Osteoblast (primary cell): Measurements from ENCODE around the gene TM2D3. TPM values are rescaled to one million over a fixed set of nuclear protein-coding genes. Genes with fewer than 3 reads are reported as not detected.

Experiments used
- DNase-seq: peaks from one replicate; pipeline ENCODE4 v3.0.0; 2011; ENCODE audit warnings: low spot score, mixed read lengths; ENCODE audit not compliant: insufficient read length; ENCODE audit errors: missing footprints
- H2AFZ ChIP-seq: 2 replicates; pipeline ENCODE4 v1.6.0; 2011; ENCODE audit warnings: mild to moderate bottlenecking, low read length
- H3K27ac ChIP-seq: 2 replicates; pipeline ENCODE4 v1.5.1; 2011; ENCODE audit warnings: mild to moderate bottlenecking, low read depth, low read length, moderate library complexity
- H3K27me3 ChIP-seq: 2 replicates; pipeline ENCODE4 v1.6.0; 2012; ENCODE audit warnings: mild to moderate bottlenecking, control low read depth, inconsistent platforms, low read length, moderate library complexity; ENCODE audit not compliant: insufficient read depth
- H3K36me3 ChIP-seq: 2 replicates; pipeline ENCODE4 v1.5.1; 2011; ENCODE audit warnings: mild to moderate bottlenecking, low read length, control low read depth, moderate library complexity; ENCODE audit not compliant: insufficient read depth
- H3K4me1 ChIP-seq: 2 replicates; pipeline ENCODE4 v1.5.1; 2011; ENCODE audit warnings: mild to moderate bottlenecking, low read length, control low read depth, moderate library complexity; ENCODE audit not compliant: insufficient read depth
- H3K4me2 ChIP-seq: 2 replicates; pipeline ENCODE4 v1.6.0; 2011; ENCODE audit warnings: mild to moderate bottlenecking, low read length; ENCODE audit not compliant: insufficient read depth
- H3K4me3 ChIP-seq: fragments of 200-600 bp; sonication (generic); 3 replicates; pipeline ENCODE4 v1.5.1; 2012; ENCODE audit warnings: mild to moderate bottlenecking, low read length, inconsistent platforms; ENCODE audit not compliant: insufficient read depth
- H3K79me2 ChIP-seq: 2 replicates; pipeline ENCODE4 v1.6.0; 2012; ENCODE audit warnings: mild to moderate bottlenecking, low read length, control low read depth, inconsistent platforms; ENCODE audit not compliant: insufficient read depth
- H3K9me3 ChIP-seq: 2 replicates; pipeline ENCODE4 v1.5.1; 2011; ENCODE audit warnings: low read depth, low read length, control low read depth
- H4K20me1 ChIP-seq: 2 replicates; pipeline ENCODE4 v1.6.0; 2012; ENCODE audit warnings: mild to moderate bottlenecking, low read length, control low read depth; ENCODE audit not compliant: insufficient read depth
- CTCF ChIP-seq: IDR thresholded peaks from 2 replicates; pipeline ENCODE4 v1.5.1; 2011; ENCODE audit warnings: mild to moderate bottlenecking, low read depth, low read length, moderate library complexity; ENCODE audit errors: extremely low read depth
- total RNA-seq: library from RNA; depleted of rRNA; stranded (reverse); fragments of >200 nt; gene quantifications from 2 replicates; pipeline ENCODE4 v1.2.3, GENCODE V29; 2012

Gene TM2D3
- total RNA-seq, 1 donor, result 32.6 TPM

- Histone ChIP-seq H3K4me3 (no peak overlapping the region), H4K20me1 (peaks cover 17% of the 10 kb centered on the region), H3K4me2 (no peak overlapping the region), H2AFZ (no peak overlapping the region), H3K36me3 (peaks cover 62% of the 10 kb centered on the region), H3K9me3 (no peaks in the 10 kb centered on the region), H3K79me2 (peaks cover 2% of the 10 kb centered on the region), H3K27ac (peak overlapping the region; percentile 6), H3K27me3 (no peaks in the 10 kb centered on the region), H3K4me1 (no peaks in the 10 kb centered on the region)
- TF ChIP-seq CTCF, result peak; percentile 94
- DNase-seq, result peak; percentile 73
These were observed 10.9 kb downstream of the TM2D3 start for GRCh38 chr15:101641129-101641764.

GRCh38 chr15:101639667-101640066, 12.5 kb downstream of the TM2D3 start:
- no peaks in the 10 kb centered on the region for H3K4me1 ChIP-seq
- no peak overlapping the region for H2AFZ ChIP-seq
- no peaks in the 10 kb centered on the region for H3K9me3 ChIP-seq
- no peak for DNase-seq
- no peak for TF ChIP-seq CTCF
- no peak overlapping the region for H3K4me3 ChIP-seq
- no peak overlapping the region for H3K4me2 ChIP-seq
- H4K20me1 ChIP-seq, result peaks cover 17% of the 10 kb centered on the region
- H3K27me3 ChIP-seq, result no peaks in the 10 kb centered on the region
- H3K36me3 ChIP-seq, result peaks cover 46% of the 10 kb centered on the region
- H3K79me2 ChIP-seq, result no peaks in the 10 kb centered on the region
- H3K27ac ChIP-seq, result no peak overlapping the region

- no peak overlapping the region for H3K4me3 ChIP-seq
- H3K79me2 ChIP-seq, result no peaks in the 10 kb centered on the region
- no peak overlapping the region for H2AFZ ChIP-seq
- no peaks in the 10 kb centered on the region for H3K4me1 ChIP-seq
- no peak overlapping the region for H3K27ac ChIP-seq
- H3K27me3 ChIP-seq, result no peaks in the 10 kb centered on the region
- peaks cover 36% of the 10 kb centered on the region for H3K36me3 ChIP-seq
- no peak for TF ChIP-seq CTCF
- no peak for DNase-seq
- H4K20me1 ChIP-seq, result peaks cover 17% of the 10 kb centered on the region
- H3K9me3 ChIP-seq, result no peaks in the 10 kb centered on the region
- H3K4me2 ChIP-seq, result no peak overlapping the region
These were observed 14.3 kb downstream of the TM2D3 start for GRCh38 chr15:101637919-101638318.

GRCh38 chr15:101637516-101637915, 14.7 kb downstream of the TM2D3 start:
- peaks cover 17% of the 10 kb centered on the region for H4K20me1 ChIP-seq
- H3K4me3 ChIP-seq, result no peak overlapping the region
- H3K9me3 ChIP-seq, result no peaks in the 10 kb centered on the region
- H3K79me2 ChIP-seq, result no peaks in the 10 kb centered on the region
- H3K27me3 ChIP-seq, result no peaks in the 10 kb centered on the region
- peaks cover 32% of the 10 kb centered on the region for H3K36me3 ChIP-seq
- H3K4me1 ChIP-seq, result no peaks in the 10 kb centered on the region
- TF ChIP-seq CTCF, result no peak
- peak; percentile 17 for DNase-seq
- H3K27ac ChIP-seq, result no peak overlapping the region
- no peak overlapping the region for H3K4me2 ChIP-seq
- H2AFZ ChIP-seq, result no peak overlapping the region
